HG03095 (cell line): ENCODE results near the gene ERVK3-1.
A peak's percentile ranks its signal among the peaks of the same experiment; 100 is the strongest.
"Not testable (repeated sequence)": the region's sequence is repeated elsewhere in the genome, so short reads cannot be mapped to it uniquely, and the experiment has no call there.

Experiments used
- ATAC-seq: cut with Tn5 transposase; IDR thresholded peaks from one replicate; pipeline ENCODE4 v1.9.1; 2021; ENCODE audit warnings: moderate library complexity; ENCODE audit not compliant: unreplicated experiment

The ERVK3-1 gene, protein sequence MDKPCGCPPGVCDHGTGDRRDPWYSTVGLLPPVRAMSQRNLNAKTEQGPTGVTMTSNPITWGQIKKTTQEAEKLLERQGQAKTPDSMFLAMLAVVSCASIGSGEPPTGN

DNA sequence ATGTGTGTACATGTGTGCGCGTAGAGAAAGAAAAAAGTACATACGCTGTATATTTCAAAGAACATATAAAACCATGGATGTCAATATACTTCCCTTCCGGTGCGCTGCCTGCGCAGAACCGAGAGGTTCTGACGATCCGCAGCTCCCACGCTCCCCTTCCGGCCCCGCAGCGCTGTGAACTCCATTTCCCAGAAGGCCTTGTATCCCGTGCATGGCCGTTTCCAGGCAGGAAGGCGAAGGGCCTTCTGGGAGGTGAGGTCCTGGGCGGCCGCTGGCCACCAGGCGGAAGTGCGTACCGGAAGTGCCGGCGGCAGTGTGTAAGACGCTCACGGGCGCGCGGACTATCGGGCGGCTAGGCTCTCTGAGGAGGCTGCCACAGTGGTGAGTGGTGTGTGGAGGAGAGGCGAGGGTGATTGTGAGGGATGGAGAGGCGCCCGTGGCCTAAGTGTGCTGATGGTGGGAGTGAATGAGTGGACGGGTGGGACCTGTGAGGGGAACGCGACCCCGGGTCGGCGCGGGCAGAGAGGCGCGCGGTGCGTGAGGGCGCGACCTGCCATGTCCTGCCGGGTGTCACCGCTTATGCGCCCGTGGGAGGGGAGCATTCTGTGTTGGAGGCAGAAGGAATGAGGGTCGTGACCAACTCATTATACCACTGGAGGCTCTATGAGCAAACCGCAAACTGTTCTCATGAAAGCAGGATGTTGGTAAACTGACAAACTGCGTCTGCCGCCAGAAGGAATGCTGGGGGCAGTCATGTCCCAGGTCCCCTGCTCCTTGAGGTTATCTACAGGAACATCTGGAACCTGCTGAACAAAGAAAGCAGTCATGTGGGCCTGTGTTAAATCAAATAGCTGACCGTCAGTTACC is at the start of gene ERVK3-1:
TSS of gene ERVK3-1 (plus strand) at position 313 of the 867 bp plus-strand sequence. CDS start 6,792 bp downstream, outside the sequence.
- ATAC-seq = peak; percentile 95

DNA sequence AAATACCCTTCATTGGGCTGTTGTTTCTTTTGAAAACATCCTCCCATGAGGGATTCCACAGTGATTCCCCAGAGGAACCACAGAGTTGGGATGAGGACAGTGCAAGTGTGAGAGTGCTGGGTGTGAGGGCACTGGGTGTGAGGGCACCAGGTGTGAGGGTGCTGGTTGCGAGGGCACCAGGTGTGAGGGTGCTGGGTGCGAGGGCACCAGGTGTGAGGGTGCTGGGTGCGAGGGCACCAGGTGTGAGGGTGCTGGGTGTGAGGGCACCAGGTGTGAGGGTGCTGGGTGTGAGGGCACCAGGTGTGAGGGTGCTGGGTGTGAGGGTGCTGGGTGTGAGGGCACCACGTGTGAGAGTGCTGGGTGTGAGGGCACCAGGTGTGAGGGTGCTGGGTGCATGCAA is 46.9 kb upstream of the ERVK3-1 start:
- not testable (repeated sequence) for ATAC-seq

DNA sequence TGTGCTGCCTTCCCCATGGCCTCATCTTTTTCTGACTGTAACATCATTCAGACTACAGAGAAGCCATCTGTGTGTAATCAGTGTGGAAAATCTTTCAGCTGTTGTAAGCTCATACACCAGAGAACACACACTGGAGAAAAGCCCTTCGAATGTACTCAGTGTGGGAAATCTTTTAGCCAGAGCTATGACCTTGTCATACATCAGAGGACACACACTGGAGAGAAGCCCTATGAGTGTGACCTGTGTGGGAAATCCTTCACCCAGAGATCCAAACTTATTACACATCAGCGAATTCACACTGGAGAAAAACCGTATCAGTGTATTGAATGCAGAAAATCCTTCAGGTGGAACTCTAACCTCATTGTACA is 43.6 kb upstream of the ERVK3-1 start:
- no peak for ATAC-seq

DNA sequence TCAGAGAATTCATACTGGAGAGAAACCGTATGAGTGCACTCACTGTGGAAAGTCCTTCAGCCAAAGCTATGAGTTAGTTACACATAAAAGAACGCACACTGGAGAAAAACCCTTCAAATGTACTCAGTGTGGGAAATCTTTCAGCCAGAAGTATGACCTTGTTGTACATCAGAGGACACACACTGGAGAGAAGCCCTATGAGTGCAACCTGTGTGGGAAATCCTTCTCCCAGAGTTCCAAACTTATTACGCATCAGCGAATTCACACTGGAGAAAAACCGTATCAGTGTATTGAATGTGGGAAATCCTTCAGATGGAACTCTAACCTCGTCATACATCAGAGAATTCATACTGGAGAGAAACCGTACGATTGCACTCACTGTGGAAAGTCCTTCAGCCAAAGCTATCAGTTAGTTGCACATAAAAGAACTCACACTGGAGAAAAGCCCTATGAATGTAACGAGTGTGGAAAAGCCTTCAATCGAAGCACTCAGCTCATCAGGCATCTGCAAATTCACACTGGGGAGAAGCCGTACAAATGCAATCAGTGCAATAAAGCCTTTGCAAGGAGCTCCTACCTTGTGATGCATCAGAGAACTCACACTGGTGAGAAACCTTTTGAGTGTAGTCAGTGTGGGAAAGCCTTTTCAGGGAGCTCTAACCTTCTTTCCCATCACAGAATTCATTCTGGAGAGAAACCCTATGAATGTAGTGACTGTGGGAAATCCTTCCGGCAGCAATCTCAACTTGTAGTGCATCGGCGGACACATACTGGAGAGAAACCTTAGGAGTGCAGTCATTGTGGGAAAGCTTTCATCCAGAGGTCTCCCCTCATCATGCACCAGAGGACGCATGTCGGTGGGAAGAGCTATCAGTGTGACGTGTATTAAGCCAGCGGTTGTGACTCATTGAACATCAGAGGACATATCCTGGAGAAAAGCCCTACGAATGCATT is 42.9 kb upstream of the ERVK3-1 start:
- ATAC-seq = no peak

DNA sequence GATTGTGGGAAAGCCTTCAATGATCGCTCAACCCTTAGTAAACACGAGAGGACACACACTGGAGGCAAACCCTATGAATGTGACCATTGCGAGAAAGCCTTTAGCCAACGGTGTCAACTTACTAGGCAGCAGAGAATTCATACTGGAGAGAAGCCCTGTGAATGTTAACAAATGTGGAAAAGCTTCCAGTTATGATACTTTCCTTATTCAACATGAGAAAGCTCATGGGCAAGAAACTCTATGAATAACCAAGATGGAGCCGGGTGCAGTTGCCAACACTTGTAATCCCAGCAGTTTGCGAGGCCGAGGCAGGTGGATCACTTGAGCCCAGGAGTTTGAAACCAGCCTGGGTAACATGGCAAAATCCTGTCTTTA is 42.3 kb upstream of the ERVK3-1 start:
- ATAC-seq = no peak

DNA sequence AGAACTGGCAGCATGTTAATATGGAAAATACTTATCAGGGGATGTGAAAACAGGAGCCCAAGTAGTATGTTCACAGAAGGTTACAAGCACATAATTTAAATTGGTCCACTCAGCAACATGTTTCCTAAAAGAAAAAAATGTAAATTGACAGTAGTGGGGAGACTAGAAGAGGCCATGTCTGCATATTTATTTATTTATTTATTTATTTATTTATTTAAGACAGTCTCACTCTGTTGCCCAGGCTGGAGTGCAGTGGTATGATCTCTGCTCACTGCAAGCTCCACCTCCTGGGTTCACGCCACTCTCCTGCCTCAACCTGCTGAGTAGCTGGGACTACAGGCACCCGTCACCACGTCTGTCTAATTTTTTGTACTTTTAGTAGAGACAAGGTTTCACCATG is 40.1 kb upstream of the ERVK3-1 start:
- ATAC-seq = no peak

DNA sequence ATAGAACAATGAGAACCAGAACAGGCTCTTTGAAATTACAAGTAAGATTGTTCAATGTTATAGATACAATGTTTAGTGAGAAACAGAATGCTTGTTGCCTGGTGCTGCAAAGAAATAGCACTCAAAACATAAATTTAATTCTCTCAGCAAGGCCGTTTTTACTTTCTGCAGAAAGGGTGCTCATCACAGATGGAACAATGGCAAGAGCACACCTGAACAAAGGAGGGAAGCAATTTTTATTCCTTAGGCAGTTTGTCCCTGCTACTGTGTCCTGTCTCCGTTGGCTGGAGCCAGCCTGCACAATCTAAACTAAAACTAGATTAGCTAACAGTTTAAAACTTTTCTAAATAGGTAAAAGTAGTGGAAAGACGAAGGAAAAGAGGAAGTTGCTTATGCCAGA is 36.8 kb upstream of the ERVK3-1 start:
- ATAC-seq = no peak

DNA sequence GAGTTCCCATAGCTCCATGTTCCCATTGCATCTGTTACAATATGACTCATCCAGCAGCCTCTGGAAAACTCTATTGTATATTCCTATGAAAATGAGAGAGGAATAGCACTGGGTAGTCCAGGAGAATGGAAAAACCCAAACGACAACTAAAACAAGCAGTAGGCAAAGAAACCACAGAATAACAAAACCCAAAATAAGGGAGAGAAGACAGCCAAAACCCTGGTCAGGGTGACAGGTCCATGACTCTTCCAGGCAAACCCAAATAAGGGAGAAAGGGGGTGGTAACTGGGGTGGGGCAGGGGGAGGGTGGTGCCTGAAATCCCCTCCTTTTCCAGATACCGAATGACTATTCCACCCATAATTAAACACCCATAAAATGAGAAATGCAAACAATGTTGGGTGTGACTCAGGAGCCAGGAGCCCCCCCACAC is 30.4 kb upstream of the ERVK3-1 start:
- ATAC-seq = no peak

DNA sequence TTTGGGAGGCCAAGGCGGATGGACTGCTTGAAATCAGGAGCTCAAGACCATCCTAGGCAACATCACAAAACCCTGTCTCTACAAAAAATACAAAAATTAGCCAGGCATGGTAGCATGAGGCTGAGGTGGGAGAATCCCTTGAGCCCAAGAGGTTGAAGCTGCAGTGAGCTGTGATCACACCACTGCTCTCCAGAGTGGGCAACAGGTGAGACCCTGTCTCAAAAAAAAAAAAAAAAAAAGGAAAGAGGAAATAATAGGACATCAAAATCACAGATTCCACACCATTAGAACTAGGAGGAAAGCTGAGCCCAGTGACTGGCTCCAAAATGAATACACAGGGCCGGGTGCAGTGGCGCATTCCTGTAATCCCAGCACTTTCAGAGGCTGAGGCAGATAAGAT is 29.6 kb upstream of the ERVK3-1 start:
- no peak for ATAC-seq

DNA sequence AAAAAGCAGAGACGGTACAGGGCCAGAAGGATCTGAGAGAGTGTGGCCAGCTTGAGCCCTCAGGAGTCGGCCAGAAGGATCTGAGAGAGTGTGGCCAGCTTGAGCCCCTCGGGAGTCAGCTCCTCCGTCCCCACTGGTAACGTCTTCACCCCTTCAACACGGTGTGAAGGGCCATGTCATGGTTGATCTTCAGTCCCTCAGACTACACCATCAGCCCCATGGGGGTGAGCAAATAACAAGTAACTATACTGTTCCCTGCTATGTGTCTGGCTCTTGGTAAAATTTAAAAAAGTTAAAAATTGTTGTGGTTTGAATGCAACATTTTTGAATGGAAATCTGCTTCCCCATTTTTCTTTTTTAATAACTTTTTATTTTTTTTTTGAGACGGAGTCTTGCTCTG is 28.0 kb upstream of the ERVK3-1 start:
- ATAC-seq = no peak

DNA sequence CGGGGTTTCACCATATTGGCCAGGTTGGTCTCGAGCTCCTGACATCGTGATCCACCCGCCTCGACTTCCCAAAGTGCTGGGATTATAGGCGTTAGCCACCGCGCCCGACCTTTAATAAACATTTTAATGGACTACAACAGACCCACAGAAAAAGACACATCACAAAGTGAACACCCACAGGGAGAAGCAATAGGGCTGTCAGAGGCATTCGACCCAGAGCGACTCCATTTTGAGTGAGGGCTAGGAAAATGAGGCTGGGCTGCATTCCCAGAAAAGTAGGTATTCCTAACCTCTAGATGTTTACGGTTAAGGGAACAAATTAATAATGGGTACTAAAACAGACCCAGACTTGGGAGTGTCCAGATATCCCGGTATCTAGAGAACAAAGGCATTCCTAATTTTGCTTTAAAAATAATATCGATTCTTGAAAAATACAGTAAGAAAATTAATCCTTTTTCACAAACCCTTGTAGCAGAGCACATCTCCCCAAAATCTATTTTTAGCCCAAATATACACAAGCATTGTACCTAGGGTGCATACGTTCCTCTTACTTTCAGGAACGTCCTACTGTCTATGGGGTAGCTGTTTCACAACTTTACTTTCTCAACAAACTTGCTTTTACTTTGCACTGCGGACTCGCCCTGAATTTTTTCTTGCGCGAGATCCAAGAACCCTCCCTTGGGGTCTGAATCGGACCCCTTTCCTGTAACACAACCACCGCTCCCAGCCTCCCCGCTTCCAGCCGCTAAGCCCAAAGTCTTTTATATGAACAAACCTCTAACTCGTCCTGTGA is 27.2 kb upstream of the ERVK3-1 start:
- ATAC-seq = no peak

DNA sequence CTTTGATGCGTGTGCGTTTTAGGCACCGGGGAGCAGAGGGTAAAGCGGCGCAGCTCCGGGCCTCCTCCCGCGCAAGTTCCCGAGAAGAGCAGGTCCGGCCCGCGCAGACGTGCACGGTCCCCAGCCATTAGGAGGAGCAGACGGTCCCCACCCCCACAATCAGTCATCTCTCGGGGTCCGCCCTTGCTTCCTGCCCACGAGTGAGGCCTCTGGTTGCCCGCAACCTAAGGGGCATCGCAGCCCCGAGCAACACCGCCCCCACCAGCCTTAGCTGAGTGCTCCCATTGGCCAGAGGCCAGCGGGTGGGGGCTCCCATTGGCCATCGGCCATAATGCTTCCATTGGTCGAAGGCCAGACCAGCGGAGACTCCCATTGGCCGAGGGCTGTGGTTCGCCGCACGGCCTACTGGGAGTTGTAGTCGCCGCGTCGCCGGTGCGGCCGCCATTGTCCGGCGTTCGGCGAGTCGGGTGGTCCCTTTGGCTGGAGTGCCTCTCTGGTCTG is 26.6 kb upstream of the ERVK3-1 start, which contains the start of gene ZNF8:
TSS of gene ZNF8 (plus strand) at position 415 of the 501 bp plus-strand sequence. CDS start 127 bp downstream, outside the sequence.
- ATAC-seq = peak; percentile 96

DNA sequence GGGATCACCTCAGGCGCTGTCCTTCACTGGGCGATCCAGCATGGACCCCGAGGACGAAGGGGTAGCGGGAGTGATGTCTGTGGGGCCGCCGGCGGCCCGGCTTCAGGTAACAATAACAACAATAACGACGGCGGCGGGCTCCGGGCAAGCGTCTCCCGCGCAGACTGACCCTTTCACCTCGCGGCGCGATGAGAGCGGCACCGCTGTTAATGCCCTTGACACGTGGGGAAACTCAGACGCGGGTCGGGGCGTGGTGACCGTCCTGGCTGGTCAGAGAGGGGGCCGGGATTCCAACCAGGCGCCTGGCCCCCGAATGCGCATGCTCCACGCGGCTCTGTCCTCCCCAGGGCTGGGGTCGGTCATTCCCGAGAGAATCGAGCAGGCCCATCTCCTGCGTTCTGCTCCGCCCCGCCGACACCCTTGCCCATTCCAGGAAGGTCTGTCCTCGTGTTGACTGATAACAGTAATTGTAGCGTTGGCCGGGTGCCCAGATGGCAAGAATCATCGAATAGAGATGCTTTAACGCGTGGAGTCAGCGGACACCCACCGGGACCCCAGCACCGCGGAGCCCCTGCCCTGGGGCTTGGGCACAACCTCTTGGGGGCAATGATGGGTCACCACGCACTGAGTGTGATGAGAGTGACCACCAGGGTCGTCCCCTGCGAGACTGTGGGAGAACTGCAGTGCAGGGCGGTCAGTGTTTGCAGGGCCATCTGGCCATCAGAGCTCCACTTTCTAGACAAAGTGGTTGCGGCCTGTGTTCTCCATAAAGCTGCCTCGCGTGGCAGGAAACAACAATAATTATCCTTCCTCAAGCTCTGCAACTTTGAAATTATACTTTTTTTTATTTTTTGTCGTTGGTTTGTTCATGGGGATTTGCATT is 25.9 kb upstream of the ERVK3-1 start:
- peak; percentile 27 for ATAC-seq

DNA sequence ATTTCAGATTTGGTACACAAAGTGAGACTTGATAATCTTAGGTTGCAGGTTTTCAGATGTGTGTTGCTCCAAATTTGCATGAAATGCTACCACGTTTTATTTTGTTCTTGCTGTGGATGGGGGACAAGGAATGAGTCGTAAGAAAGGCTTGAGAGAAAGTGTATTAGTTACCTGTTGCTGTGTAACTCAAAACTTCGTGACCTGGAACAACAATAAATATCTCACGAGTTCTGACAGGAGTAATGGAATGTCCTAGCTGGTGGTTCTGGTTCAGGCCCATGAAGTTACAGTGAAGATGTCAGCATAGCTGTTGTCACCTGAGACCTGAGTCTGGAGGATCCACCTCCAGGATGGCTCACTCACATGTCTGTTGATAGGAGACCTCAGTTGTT is 25.3 kb upstream of the ERVK3-1 start:
- ATAC-seq = no peak

DNA sequence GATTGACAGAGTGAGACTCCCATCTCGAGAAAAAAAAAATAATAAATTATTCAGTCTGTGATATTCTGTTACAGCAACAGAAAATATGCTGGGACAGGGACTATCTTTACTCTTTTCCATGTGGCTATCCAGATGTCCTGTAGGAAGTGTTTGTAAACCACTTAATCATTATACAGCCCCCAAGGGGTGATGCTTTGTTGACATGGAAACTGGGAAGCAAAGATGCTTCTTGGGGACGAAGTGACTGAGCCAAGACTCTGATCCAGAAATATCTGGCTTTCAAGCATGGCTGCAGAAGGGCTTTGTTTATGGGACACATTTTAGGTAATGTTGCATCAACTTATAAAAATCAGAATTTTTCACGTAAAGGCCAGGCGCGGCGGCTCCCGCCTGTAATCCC is 21.0 kb upstream of the ERVK3-1 start:
- no peak for ATAC-seq

DNA sequence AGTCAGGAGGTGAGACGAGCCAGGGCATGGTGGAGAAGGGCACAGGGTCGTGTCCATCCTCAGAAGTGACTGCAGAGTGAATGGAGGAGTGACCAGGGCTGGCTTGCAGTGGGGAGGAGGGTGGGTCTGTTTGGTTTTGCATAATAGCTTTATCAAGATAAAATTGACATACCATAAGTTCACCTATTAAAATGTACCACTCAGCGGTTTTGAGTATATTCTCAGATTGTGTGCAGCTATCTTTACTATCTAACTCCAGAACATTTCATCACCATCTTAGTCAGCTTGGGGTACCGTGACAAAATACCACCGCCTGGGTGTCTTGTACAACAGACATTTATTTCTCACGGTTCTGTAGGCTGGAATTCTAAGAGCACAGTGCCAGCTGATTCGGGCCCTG is 13.2 kb upstream of the ERVK3-1 start:
- ATAC-seq = no peak

DNA sequence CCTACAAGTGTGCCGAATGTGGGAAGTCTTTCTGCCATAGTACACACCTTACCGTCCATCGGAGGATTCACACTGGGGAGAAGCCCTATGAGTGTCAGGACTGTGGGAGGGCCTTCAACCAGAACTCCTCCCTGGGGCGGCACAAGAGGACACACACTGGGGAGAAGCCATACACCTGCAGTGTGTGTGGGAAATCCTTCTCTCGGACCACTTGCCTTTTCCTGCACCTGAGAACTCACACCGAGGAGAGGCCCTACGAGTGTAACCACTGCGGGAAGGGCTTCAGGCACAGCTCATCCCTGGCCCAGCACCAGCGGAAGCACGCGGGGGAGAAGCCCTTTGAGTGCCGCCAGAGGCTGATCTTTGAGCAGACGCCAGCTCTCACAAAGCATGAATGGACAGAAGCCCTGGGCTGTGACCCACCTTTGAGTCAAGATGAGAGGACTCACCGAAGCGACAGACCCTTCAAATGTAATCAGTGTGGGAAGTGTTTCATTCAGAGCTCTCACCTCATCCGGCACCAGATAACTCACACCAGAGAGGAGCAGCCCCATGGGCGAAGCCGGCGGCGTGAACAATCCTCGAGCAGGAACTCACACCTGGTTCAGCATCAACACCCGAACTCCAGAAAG is 10.3 kb upstream of the ERVK3-1 start:
- ATAC-seq = no peak

DNA sequence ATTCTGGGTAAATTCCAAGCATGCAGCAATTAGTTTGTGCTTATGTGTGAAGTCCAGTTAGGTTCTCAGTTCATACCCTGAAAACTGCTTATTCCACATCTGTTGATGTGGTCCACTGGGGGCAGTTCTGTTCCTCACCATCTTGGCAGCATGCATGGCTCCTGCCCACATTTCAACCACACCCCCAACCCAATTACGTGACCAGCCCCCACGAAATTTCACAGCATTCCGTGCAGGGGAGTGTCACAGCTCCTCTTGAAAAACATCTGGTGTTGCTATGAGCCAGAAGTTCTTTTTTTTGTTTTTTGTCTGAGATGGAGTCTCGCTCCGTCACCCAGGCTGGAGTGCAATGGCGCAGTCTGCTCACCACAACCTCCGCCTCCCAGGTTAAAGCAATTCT is 9.1 kb upstream of the ERVK3-1 start:
- ATAC-seq = no peak

DNA sequence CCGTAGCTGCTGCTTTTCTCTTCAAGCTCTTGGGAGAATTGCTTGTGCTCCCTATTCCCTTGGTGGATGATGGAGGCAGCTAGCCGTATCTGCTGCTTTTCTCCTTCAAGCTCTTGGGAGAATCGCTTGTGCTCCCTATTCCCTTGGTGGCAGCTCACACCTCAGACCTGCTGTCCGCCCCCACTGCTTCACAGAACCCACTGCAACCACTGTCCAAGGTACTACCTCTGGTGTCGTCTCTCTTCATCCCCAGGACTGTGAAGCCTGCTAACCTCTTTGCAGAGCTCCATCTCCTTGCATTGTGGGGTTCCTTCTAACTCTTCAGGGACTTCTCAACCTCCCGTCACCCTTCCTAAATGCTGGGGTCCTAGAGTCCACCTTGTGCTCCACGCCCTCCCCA is 4.6 kb upstream of the ERVK3-1 start:
- ATAC-seq = no peak
